Right lobe of liver (tissue), 4 donors: ENCODE results near the gene CX3CL1.

ENCODE experiments used
- POLR2A ChIP-seq: fragments of 450-650 bp; IDR thresholded peaks from one replicate; pipeline ENCODE4 v1.6.1; 2017; ENCODE audit warnings: antibody characterized with exemption, mild to moderate bottlenecking
- TF ChIP-seq, protein P1 (sequence below), 4 donors: fragments of 200-600 bp in 3 of 4; fragments of 450-650 bp in 1 of 4; IDR thresholded peaks; one replicate each; pipeline versions ENCODE4 v1.5.1 to v1.8.0; 2016 to 2022; ENCODE audit warnings: antibody characterized with exemption in 4 of 4, mild to moderate bottlenecking in 2 of 4
- donor health status: DM: no; HTN: no; CAD: no.
- donor health status: DM: no; HTN: no; CAD: no.
- donor health status: DM: no; HTN: yes; CAD: no.

DNA sequence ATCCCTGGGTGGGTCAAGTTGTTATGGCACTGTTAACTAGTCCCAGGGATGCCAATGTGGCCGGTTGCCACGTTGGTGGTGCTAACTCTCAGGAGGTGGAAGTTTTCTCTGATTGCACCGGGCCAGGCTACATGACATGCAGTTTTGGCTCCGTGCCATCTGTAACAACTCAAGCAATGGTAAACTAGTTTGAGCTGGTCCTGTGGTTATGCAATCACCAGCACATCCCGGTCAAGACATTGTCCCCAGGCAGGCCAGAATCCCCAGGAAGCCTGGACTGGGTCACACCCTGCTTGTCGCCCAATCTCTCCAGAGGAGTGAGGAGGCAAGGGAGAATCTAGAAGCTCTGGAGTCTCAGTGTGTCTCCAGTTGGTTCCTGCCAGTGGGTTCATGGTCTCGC lies 22.2 kb downstream of the CX3CL1 start:
- TF ChIP-seq, protein P1, sequence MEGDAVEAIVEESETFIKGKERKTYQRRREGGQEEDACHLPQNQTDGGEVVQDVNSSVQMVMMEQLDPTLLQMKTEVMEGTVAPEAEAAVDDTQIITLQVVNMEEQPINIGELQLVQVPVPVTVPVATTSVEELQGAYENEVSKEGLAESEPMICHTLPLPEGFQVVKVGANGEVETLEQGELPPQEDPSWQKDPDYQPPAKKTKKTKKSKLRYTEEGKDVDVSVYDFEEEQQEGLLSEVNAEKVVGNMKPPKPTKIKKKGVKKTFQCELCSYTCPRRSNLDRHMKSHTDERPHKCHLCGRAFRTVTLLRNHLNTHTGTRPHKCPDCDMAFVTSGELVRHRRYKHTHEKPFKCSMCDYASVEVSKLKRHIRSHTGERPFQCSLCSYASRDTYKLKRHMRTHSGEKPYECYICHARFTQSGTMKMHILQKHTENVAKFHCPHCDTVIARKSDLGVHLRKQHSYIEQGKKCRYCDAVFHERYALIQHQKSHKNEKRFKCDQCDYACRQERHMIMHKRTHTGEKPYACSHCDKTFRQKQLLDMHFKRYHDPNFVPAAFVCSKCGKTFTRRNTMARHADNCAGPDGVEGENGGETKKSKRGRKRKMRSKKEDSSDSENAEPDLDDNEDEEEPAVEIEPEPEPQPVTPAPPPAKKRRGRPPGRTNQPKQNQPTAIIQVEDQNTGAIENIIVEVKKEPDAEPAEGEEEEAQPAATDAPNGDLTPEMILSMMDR (IDR thresholded peaks at IDR 0.05): no peak
- no peak for TF ChIP-seq POLR2A
